Peyer's patch (tissue), 4 donors: ENCODE results near the gene ZMIZ1. TPM values are rescaled to one million over a fixed set of nuclear protein-coding genes. Genes with fewer than 3 reads are reported as not detected.
A peak's percentile ranks its signal among the peaks of the same experiment; 100 is the strongest.

ENCODE experiments used
- DNase-seq, 3 donors: peaks; one replicate each; pipeline ENCODE4 v3.0.0-alpha.2; 2017 to 2019
- H3K27ac ChIP-seq, 4 donors: fragments of 200-600 bp; sonication (generic); one replicate each; pipeline ENCODE4 v1.5.1; 2016 to 2019
- H3K27me3 ChIP-seq, 2 donors: fragments of 200-600 bp; sonication (generic); one replicate each; pipeline ENCODE4 v1.5.1; 2019
- H3K36me3 ChIP-seq, 3 donors: fragments of 200-600 bp; sonication (generic); one replicate each; pipeline ENCODE4 v1.5.1; 2016 to 2019
- H3K4me1 ChIP-seq, 4 donors: fragments of 200-600 bp; sonication (generic); one replicate each; pipeline ENCODE4 v1.5.1; 2016 to 2019
- H3K4me3 ChIP-seq, 4 donors: fragments of 200-600 bp; sonication (generic); 1 replicate in 3 of 4; 2 replicates in 1 of 4; pipeline ENCODE4 v1.5.1; 2016 to 2019; ENCODE audit warnings: mild to moderate bottlenecking in 1 of 4
- H3K9me3 ChIP-seq, 4 donors: fragments of 200-600 bp; sonication (generic); one replicate each; pipeline ENCODE4 v1.5.1; 2016 to 2019; ENCODE audit warnings: mild to moderate bottlenecking in 1 of 4
- POLR2A ChIP-seq, 2 donors: fragments of 450-650 bp; IDR thresholded peaks; one replicate each; pipeline ENCODE4 v1.5.1; 2017; ENCODE audit warnings: antibody characterized with exemption in 2 of 2, mild to moderate bottlenecking in 2 of 2, moderate library complexity in 2 of 2
- total RNA-seq, 4 donors: library from RNA; depleted of rRNA; stranded (reverse); fragments of >200 nt; gene quantifications; one replicate each; pipeline ENCODE4 v1.1.0, GENCODE V29; 2016
- TF ChIP-seq, protein P1 (sequence below), 6 experiments: fragments of 450-650 bp in 4 of 6; fragments of 200-600 bp in 2 of 6; sonication (generic) in 1 of 6; IDR thresholded peaks; one replicate each; pipeline ENCODE4 v1.5.1; 2017 to 2019; ENCODE audit warnings: antibody characterized with exemption in 6 of 6, mild to moderate bottlenecking in 3 of 6, moderate library complexity in 1 of 6

Gene ZMIZ1
- total RNA-seq, 4 donors from 2014 or later = 40.4 to 86.7 (median 73.2) TPM

- Histone ChIP-seq H3K27me3 (no peaks in the 10 kb centered on the region), H3K4me3 (no peak overlapping the region), H3K9me3 (no peaks in the 10 kb centered on the region), H3K27ac (no peak overlapping the region), H3K4me1 (peaks cover 2 to 16% (median 10%) of the 10 kb centered on the region in 4 donors), H3K36me3 (peaks cover 0 to 10% (median 0%) of the 10 kb centered on the region in 3 donors)
- no peak for DNase-seq
- TF ChIP-seq, protein P1, sequence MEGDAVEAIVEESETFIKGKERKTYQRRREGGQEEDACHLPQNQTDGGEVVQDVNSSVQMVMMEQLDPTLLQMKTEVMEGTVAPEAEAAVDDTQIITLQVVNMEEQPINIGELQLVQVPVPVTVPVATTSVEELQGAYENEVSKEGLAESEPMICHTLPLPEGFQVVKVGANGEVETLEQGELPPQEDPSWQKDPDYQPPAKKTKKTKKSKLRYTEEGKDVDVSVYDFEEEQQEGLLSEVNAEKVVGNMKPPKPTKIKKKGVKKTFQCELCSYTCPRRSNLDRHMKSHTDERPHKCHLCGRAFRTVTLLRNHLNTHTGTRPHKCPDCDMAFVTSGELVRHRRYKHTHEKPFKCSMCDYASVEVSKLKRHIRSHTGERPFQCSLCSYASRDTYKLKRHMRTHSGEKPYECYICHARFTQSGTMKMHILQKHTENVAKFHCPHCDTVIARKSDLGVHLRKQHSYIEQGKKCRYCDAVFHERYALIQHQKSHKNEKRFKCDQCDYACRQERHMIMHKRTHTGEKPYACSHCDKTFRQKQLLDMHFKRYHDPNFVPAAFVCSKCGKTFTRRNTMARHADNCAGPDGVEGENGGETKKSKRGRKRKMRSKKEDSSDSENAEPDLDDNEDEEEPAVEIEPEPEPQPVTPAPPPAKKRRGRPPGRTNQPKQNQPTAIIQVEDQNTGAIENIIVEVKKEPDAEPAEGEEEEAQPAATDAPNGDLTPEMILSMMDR (IDR thresholded peaks at IDR 0.05) = no peak
- TF ChIP-seq POLR2A (IDR thresholded peaks at IDR 0.05) = no peak
These were observed 276.7 kb downstream of the ZMIZ1 start for GRCh38 chr10:79345241-79346011.

GRCh38 chr10:79346012-79346340 lies 277.2 kb downstream of the ZMIZ1 start:
- Histone ChIP-seq H3K27me3 (no peaks in the 10 kb centered on the region), H3K27ac (no peak overlapping the region), H3K4me1 (peaks cover 2 to 16% (median 10%) of the 10 kb centered on the region in 4 donors), H3K4me3 (no peak overlapping the region), H3K9me3 (no peaks in the 10 kb centered on the region), H3K36me3 (peaks cover 0 to 15% (median 0%) of the 10 kb centered on the region in 3 donors)
- DNase-seq = no peak
- TF ChIP-seq, protein P1 (IDR thresholded peaks at IDR 0.05) = no peak
- no peak for TF ChIP-seq POLR2A (IDR thresholded peaks at IDR 0.05)

GRCh38 chr10:79346388-79347225 lies 277.8 kb downstream of the ZMIZ1 start:
- TF ChIP-seq POLR2A (IDR thresholded peaks at IDR 0.05) = no peak
- TF ChIP-seq, protein P1 (IDR thresholded peaks at IDR 0.05) = no peak
- peaks cover 0 to 21% (median 0%) of the 10 kb centered on the region in 3 donors for H3K36me3 ChIP-seq
- peak overlapping the region in 2 of 4 donors; percentile 73 to 94 for H3K4me3 ChIP-seq
- no peak for DNase-seq
- no peaks in the 10 kb centered on the region for H3K27me3 ChIP-seq
- peaks cover 2 to 16% (median 10%) of the 10 kb centered on the region in 4 donors for H3K4me1 ChIP-seq
- H3K27ac ChIP-seq = peak overlapping the region in 1 of 4 donors; percentile 93
- H3K9me3 ChIP-seq = no peaks in the 10 kb centered on the region

GRCh38 chr10:79347226-79347893 lies 278.6 kb downstream of the ZMIZ1 start, which contains the start of gene PPIF:
TSS of gene PPIF (plus strand) at chr10:79347469. CDS start at chr10:79347549, 80 bp downstream.
- DNase-seq = peak; percentile 94 to 98 (median 97)
- TF ChIP-seq, protein P1 (IDR thresholded peaks at IDR 0.05) = peak; percentile 96 to 99 (median 98)
- peak; percentile 81 to 82 for TF ChIP-seq POLR2A (IDR thresholded peaks at IDR 0.05)
- H3K27ac ChIP-seq = peak within 1 kb of the TSS; percentile 92 to 94 (median 92)

More at GRCh38 chr10:79347226-79347893, 278.6 kb downstream of the ZMIZ1 start, which contains the start of gene PPIF:
- no peaks in the 10 kb centered on the region for H3K27me3 ChIP-seq
- H3K4me1 ChIP-seq = peaks cover 2 to 16% (median 10%) of the 10 kb centered on the region in 4 donors
- H3K36me3 ChIP-seq = peaks cover 0 to 29% (median 0%) of the 10 kb centered on the region in 3 donors
- H3K4me3 ChIP-seq = peak within 1 kb of the TSS; percentile 73 to 94 (median 88)
- no peaks in the 10 kb centered on the region for H3K9me3 ChIP-seq
